Thoracic aorta (tissue), 2 donors: ENCODE results near the gene PKNOX2. TPM values are rescaled to one million over a fixed set of nuclear protein-coding genes. Genes with fewer than 3 reads are reported as not detected.

Experiments used
- ATAC-seq: fragments of 150-250 bp; one replicate; pipeline ENCODE4 v1.8.0; 2017; ENCODE audit warnings: low read depth; ENCODE audit not compliant: insufficient number of reproducible peaks, low FRiP score
- DNase-seq: peaks from one replicate; pipeline ENCODE4 v3.0.0-alpha.2; 2020; ENCODE audit warnings: low spot score
- H3K27ac ChIP-seq, 2 donors: fragments of 200-600 bp; sonication (generic); 1 replicate in 1 of 2; 2 replicates in 1 of 2; pipeline ENCODE4 v1.5.1; 2016; ENCODE audit warnings: mild to moderate bottlenecking in 2 of 2, moderate library complexity in 2 of 2
- H3K27me3 ChIP-seq: fragments of 200-600 bp; sonication (generic); replicated peaks from 2 replicates; pipeline ENCODE4 v1.6.0; 2016; ENCODE audit warnings: mild to moderate bottlenecking; ENCODE audit not compliant: insufficient read depth
- H3K36me3 ChIP-seq: fragments of 200-600 bp; sonication (generic); one replicate; pipeline ENCODE4 v1.5.1; 2016
- H3K4me1 ChIP-seq, 2 donors: fragments of 200-600 bp; sonication (generic); 1 replicate in 1 of 2; 2 replicates in 1 of 2; pipeline versions ENCODE4 v1.5.1 to v1.6.0; 2016; ENCODE audit warnings: low read depth in 2 of 2, mild to moderate bottlenecking in 1 of 2; ENCODE audit not compliant: control insufficient read depth in 1 of 2
- H3K4me3 ChIP-seq: fragments of 200-600 bp; sonication (generic); 2 replicates; pipeline ENCODE4 v1.5.1; 2016; ENCODE audit warnings: mild to moderate bottlenecking
- H3K9me3 ChIP-seq: fragments of 200-600 bp; sonication (generic); 2 replicates; pipeline ENCODE4 v1.5.1; 2016
- CTCF ChIP-seq: fragments of 200-600 bp; sonication (generic); IDR thresholded peaks from one replicate; pipeline ENCODE4 v1.5.1; 2019; ENCODE audit warnings: antibody characterized with exemption
- total RNA-seq, 2 donors: library from RNA; depleted of rRNA; stranded (reverse); fragments of >200 nt; gene quantifications; one replicate each; pipeline versions ENCODE4 v1.1.0 to v1.2.3, GENCODE V29; 2016

Gene PKNOX2
- total RNA-seq, 2 donors from 2014 or later, result 1.4 to 9.2 TPM

GRCh38 chr11:125464270-125464662 lies 299.7 kb downstream of the PKNOX2 start:
- H3K4me3 ChIP-seq, result no peak overlapping the region
- no peaks in the 10 kb centered on the region for H3K9me3 ChIP-seq
- H3K27me3 ChIP-seq, result no peaks in the 10 kb centered on the region
- no peak for TF ChIP-seq CTCF
- no peaks in the 10 kb centered on the region for H3K36me3 ChIP-seq
- H3K4me1 ChIP-seq, result peaks cover 6 to 15% of the 10 kb centered on the region in 2 donors
- no peak for ATAC-seq
- peak overlapping the region in 1 of 2 donors; percentile 9 for H3K27ac ChIP-seq
- DNase-seq, result no peak

- Histone ChIP-seq H3K36me3 (no peaks in the 10 kb centered on the region), H3K4me1 (peaks cover 6 to 15% of the 10 kb centered on the region in 2 donors), H3K27ac (peak overlapping the region in 1 of 2 donors; percentile 9), H3K27me3 (no peaks in the 10 kb centered on the region), H3K4me3 (no peak overlapping the region), H3K9me3 (no peaks in the 10 kb centered on the region)
- no peak for DNase-seq
- ATAC-seq, result no peak
- no peak for TF ChIP-seq CTCF
Measured at GRCh38 chr11:125464666-125465065, 300.1 kb downstream of the PKNOX2 start.

GRCh38 chr11:125465255-125465654 lies 300.7 kb downstream of the PKNOX2 start:
- H3K4me1 ChIP-seq, result peaks cover 6 to 15% of the 10 kb centered on the region in 2 donors
- no peaks in the 10 kb centered on the region for H3K9me3 ChIP-seq
- no peaks in the 10 kb centered on the region for H3K36me3 ChIP-seq
- no peak overlapping the region for H3K27ac ChIP-seq
- ATAC-seq (no peak), DNase-seq (no peak)
- no peaks in the 10 kb centered on the region for H3K27me3 ChIP-seq
- TF ChIP-seq CTCF, result no peak
- H3K4me3 ChIP-seq, result no peak overlapping the region

- no peak overlapping the region for H3K4me3 ChIP-seq
- no peak for TF ChIP-seq CTCF
- no peak overlapping the region for H3K27ac ChIP-seq
- peaks cover 6 to 15% of the 10 kb centered on the region in 2 donors for H3K4me1 ChIP-seq
- DNase-seq, result no peak
- no peaks in the 10 kb centered on the region for H3K27me3 ChIP-seq
- H3K9me3 ChIP-seq, result no peaks in the 10 kb centered on the region
- ATAC-seq, result no peak
- H3K36me3 ChIP-seq, result no peaks in the 10 kb centered on the region
Measured at GRCh38 chr11:125465701-125466100, 301.1 kb downstream of the PKNOX2 start.

GRCh38 chr11:125468025-125468424 lies 303.5 kb downstream of the PKNOX2 start:
- no peaks in the 10 kb centered on the region for H3K36me3 ChIP-seq
- ATAC-seq (no peak), DNase-seq (no peak)
- no peak overlapping the region for H3K4me3 ChIP-seq
- TF ChIP-seq CTCF, result no peak
- H3K9me3 ChIP-seq, result no peaks in the 10 kb centered on the region
- no peaks in the 10 kb centered on the region for H3K27me3 ChIP-seq
- no peak overlapping the region for H3K27ac ChIP-seq
- peaks cover 6 to 15% of the 10 kb centered on the region in 2 donors for H3K4me1 ChIP-seq
